Measurements from ENCODE around the gene PPP2R2D.
A peak's percentile ranks its signal among the peaks of the same experiment; 100 is the strongest.

Gene PPP2R2D

GRCh38 chr10:131955591-131956340 lies 55.0 kb downstream of the PPP2R2D start:
- peaks cover 9% of the 10 kb centered on the region for H3K36me3 Mint-ChIP-seq
- no peak overlapping the region for H3K4me3 Mint-ChIP-seq
- no peaks in the 10 kb centered on the region for H3K4me1 Mint-ChIP-seq
- H3K27me3 Mint-ChIP-seq, result no peaks in the 10 kb centered on the region
- no peaks in the 10 kb centered on the region for H3K9me3 Mint-ChIP-seq
- H3K27ac Mint-ChIP-seq, result no peak overlapping the region

- H3K27ac Mint-ChIP-seq, result no peak overlapping the region
- H3K4me3 Mint-ChIP-seq, result no peak overlapping the region
- H3K36me3 Mint-ChIP-seq, result peaks cover 7% of the 10 kb centered on the region
- no peaks in the 10 kb centered on the region for H3K9me3 Mint-ChIP-seq
- no peaks in the 10 kb centered on the region for H3K27me3 Mint-ChIP-seq
- H3K4me1 Mint-ChIP-seq, result peaks cover 12% of the 10 kb centered on the region
Measured at GRCh38 chr10:131959841-131960240, 59.0 kb downstream of the PPP2R2D start.

- Mint-ChIP-seq H3K4me3 (no peak overlapping the region), H3K36me3 (peaks cover 6% of the 10 kb centered on the region), H3K4me1 (peaks cover 20% of the 10 kb centered on the region), H3K27ac (no peak overlapping the region), H3K27me3 (no peaks in the 10 kb centered on the region), H3K9me3 (no peaks in the 10 kb centered on the region)
Measured at GRCh38 chr10:131960631-131961046, 59.8 kb downstream of the PPP2R2D start.

GRCh38 chr10:131961047-131961776 lies 60.4 kb downstream of the PPP2R2D start:
- peaks cover 3% of the 10 kb centered on the region for H3K36me3 Mint-ChIP-seq
- H3K4me3 Mint-ChIP-seq, result no peak overlapping the region

GRCh38 chr10:131961777-131962662 lies 61.2 kb downstream of the PPP2R2D start:
- H3K4me1 Mint-ChIP-seq, result peaks cover 24% of the 10 kb centered on the region
- H3K4me3 Mint-ChIP-seq, result no peak overlapping the region
- H3K27ac Mint-ChIP-seq, result peak overlapping the region; percentile 80
- H3K9me3 Mint-ChIP-seq, result no peaks in the 10 kb centered on the region
- no peaks in the 10 kb centered on the region for H3K36me3 Mint-ChIP-seq
- no peaks in the 10 kb centered on the region for H3K27me3 Mint-ChIP-seq

More at GRCh38 chr10:131961047-131961776, 60.4 kb downstream of the PPP2R2D start:
- peaks cover 24% of the 10 kb centered on the region for H3K4me1 Mint-ChIP-seq
- H3K27ac Mint-ChIP-seq, result no peak overlapping the region
- no peaks in the 10 kb centered on the region for H3K27me3 Mint-ChIP-seq
- H3K9me3 Mint-ChIP-seq, result no peaks in the 10 kb centered on the region

GRCh38 chr10:131963350-131963749 lies 62.5 kb downstream of the PPP2R2D start:
- no peak overlapping the region for H3K4me3 Mint-ChIP-seq
- peaks cover 28% of the 10 kb centered on the region for H3K4me1 Mint-ChIP-seq
- H3K36me3 Mint-ChIP-seq, result no peaks in the 10 kb centered on the region
- H3K9me3 Mint-ChIP-seq, result no peaks in the 10 kb centered on the region
- H3K27me3 Mint-ChIP-seq, result no peaks in the 10 kb centered on the region
- peak overlapping the region; percentile 8 for H3K27ac Mint-ChIP-seq

- Mint-ChIP-seq H3K36me3 (no peaks in the 10 kb centered on the region), H3K4me1 (peaks cover 33% of the 10 kb centered on the region), H3K4me3 (no peak overlapping the region), H3K9me3 (no peaks in the 10 kb centered on the region), H3K27me3 (no peaks in the 10 kb centered on the region), H3K27ac (no peak overlapping the region)
Measured at GRCh38 chr10:131963811-131964210, 63.0 kb downstream of the PPP2R2D start.

- no peak overlapping the region for H3K27ac Mint-ChIP-seq
- peaks cover 35% of the 10 kb centered on the region for H3K4me1 Mint-ChIP-seq
- H3K27me3 Mint-ChIP-seq, result no peaks in the 10 kb centered on the region
- no peak overlapping the region for H3K4me3 Mint-ChIP-seq
- H3K9me3 Mint-ChIP-seq, result no peaks in the 10 kb centered on the region
- H3K36me3 Mint-ChIP-seq, result no peaks in the 10 kb centered on the region
Measured at GRCh38 chr10:131964298-131964697, 63.5 kb downstream of the PPP2R2D start.

GRCh38 chr10:131968949-131969348 lies 68.1 kb downstream of the PPP2R2D start:
- H3K4me3 Mint-ChIP-seq, result no peak overlapping the region
- H3K9me3 Mint-ChIP-seq, result no peaks in the 10 kb centered on the region
- H3K36me3 Mint-ChIP-seq, result peaks cover 3% of the 10 kb centered on the region
- H3K4me1 Mint-ChIP-seq, result peaks cover 69% of the 10 kb centered on the region
- no peaks in the 10 kb centered on the region for H3K27me3 Mint-ChIP-seq
- H3K27ac Mint-ChIP-seq, result no peak overlapping the region

- H3K27me3 Mint-ChIP-seq, result no peaks in the 10 kb centered on the region
- H3K36me3 Mint-ChIP-seq, result peaks cover 3% of the 10 kb centered on the region
- H3K4me1 Mint-ChIP-seq, result peaks cover 70% of the 10 kb centered on the region
- peak overlapping the region; percentile 26 for H3K27ac Mint-ChIP-seq
- no peak overlapping the region for H3K4me3 Mint-ChIP-seq
- H3K9me3 Mint-ChIP-seq, result no peaks in the 10 kb centered on the region
Measured at GRCh38 chr10:131970946-131971345, 70.1 kb downstream of the PPP2R2D start.

GRCh38 chr10:131971591-131971990 lies 70.8 kb downstream of the PPP2R2D start:
- Mint-ChIP-seq H3K9me3 (no peaks in the 10 kb centered on the region), H3K27me3 (no peaks in the 10 kb centered on the region), H3K36me3 (peaks cover 3% of the 10 kb centered on the region), H3K27ac (peak overlapping the region; percentile 93), H3K4me1 (peaks cover 75% of the 10 kb centered on the region), H3K4me3 (peak overlapping the region; percentile 84)

GRCh38 chr10:131972474-131973071 lies 71.8 kb downstream of the PPP2R2D start:
- Mint-ChIP-seq H3K36me3 (peaks cover 3% of the 10 kb centered on the region), H3K4me3 (peak overlapping the region; percentile 84), H3K27ac (peak overlapping the region; percentile 93), H3K4me1 (peaks cover 82% of the 10 kb centered on the region), H3K27me3 (no peaks in the 10 kb centered on the region), H3K9me3 (no peaks in the 10 kb centered on the region)

- H3K27ac Mint-ChIP-seq, result peak overlapping the region; percentile 93
- peaks cover 7% of the 10 kb centered on the region for H3K36me3 Mint-ChIP-seq
- H3K4me3 Mint-ChIP-seq, result peak overlapping the region; percentile 84
- no peaks in the 10 kb centered on the region for H3K9me3 Mint-ChIP-seq
- H3K27me3 Mint-ChIP-seq, result no peaks in the 10 kb centered on the region
- H3K4me1 Mint-ChIP-seq, result peaks cover 88% of the 10 kb centered on the region
Measured at GRCh38 chr10:131973160-131973951, 72.5 kb downstream of the PPP2R2D start.

- Mint-ChIP-seq H3K27ac (peak overlapping the region; percentile 79), H3K27me3 (no peaks in the 10 kb centered on the region), H3K4me3 (no peak overlapping the region), H3K9me3 (no peaks in the 10 kb centered on the region), H3K36me3 (peaks cover 7% of the 10 kb centered on the region), H3K4me1 (peaks cover 90% of the 10 kb centered on the region)
Measured at GRCh38 chr10:131974034-131974817, 73.4 kb downstream of the PPP2R2D start.
